NCI-H748 (cell line): ENCODE results near the gene VIM.
"Not testable (repeated sequence)": the region's sequence is repeated elsewhere in the genome, so short reads cannot be mapped to it uniquely, and the experiment has no call there.

ENCODE experiments used
- DNase-seq: peaks from one replicate; lab custom pipeline; 2025; ENCODE audit not compliant: unreplicated experiment; lab: John Stamatoyannopoulos, UW

VIM gene

DNA sequence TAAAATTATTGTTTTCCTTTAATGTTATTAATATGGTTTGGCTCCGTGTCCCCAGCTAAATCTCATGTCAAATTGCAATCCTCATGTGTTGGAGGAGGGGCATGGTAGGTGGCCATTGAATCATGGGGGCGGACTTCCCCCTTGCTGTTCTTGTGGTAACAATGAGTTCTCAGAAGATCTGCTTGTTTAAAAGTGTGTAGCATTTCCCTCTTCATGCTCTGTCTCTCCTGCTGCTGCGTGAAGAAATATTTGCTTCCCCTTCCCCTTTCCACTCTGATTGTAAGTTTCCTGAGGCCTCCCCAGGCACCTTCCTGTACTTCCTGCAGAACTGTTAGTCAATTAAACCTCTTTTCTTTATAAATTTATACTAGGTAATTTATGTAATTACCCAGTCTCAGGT, 27.5 kb downstream of the VIM start:
- no peak for DNase-seq

DNA sequence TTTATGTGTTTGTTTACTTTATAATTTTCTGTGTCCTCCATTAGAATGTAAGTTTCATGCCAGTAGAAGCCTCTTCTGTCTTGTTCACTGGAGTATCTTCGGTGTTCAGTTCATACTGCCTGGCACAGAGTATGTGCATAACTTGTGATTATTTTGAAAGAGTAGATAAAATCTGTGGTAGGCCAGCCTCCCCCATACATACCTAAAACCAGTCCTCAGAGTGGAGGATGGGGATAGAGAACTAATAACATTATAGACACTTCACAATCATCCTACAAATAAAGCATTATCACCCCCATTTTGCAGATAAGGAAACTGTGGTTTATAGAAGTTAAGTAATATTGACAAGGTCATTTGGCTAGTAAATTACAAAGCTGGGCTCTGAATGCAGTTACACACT, 28.0 kb downstream of the VIM start:
- no peak for DNase-seq

DNA sequence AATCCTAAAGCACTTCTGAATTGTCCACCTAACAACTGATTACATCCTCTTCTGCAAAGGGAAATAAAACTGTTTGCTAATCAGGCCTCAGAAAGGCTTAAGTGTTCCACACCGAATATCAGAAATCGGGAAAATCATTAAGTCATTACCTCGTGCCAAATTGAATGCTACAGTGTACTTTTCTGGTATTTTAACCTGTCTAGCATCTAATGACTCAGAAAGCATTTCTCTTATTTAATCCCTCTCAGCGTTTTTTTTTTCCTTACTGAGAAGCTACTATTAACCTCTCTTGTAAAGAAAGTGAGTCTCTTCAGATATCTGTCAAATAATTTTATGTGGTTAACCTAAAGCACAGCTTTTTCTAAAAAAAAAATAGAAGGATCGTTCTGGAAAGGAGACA, 28.6 kb downstream of the VIM start:
- no peak for DNase-seq

DNA sequence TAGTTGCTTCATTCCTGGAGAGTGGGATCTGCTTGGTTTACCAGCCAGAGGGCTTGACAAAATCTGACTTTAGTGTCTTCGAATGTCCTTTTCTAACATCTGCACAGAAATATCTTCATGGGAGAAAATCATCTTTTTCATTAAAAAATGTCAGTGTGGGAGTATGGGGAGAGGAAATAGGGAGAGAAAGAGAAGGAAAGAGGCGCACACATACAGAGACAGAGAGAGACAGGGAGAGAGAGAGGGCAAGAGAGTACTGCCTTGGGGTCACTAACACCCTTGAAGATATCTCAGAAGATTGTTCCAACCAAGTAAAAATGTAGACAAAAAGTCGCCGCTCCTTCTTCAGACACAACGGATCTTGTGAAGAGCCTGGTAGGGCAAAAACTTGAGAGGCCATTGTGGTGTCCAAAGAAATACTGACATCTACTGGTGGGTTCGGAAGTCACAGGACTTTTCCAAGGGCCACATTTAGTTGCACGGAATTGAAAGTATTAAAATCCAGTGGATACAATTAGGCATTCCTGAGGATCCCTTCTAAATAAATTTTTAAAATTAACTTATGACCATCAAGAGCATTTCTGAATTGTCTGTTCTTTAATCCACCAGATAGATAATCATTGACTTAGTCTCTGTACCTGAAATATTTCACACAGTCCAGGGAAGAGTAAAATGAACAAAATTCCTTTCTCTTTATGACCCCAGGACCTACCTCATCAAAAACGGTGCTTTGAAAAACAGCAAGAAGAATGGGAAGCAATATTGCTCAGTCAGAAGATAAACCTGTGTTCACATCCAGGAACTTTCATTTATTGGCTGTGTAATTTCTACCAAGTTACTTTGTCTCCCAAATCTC, 29.7 kb downstream of the VIM start:
- peak; percentile 49 for DNase-seq

DNA sequence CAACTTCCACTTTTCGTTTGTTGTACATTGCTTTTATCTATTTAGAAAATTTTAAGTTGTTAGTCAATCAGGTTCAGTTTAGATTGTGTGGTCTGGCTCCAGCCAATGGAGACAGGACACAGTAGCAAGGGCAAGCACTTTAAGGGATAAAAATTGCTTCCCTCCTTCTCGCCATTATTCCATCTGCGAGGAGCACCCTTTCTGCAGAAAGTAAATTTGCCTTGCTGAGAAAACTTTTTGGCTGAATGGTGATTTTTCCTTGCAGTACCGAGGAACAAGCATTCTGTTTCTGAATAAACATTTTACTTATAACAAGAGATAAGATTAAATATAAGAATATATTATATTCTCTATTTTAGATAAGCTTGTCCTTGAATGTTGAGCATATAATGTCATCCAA, 34.5 kb downstream of the VIM start:
- DNase-seq = no peak

DNA sequence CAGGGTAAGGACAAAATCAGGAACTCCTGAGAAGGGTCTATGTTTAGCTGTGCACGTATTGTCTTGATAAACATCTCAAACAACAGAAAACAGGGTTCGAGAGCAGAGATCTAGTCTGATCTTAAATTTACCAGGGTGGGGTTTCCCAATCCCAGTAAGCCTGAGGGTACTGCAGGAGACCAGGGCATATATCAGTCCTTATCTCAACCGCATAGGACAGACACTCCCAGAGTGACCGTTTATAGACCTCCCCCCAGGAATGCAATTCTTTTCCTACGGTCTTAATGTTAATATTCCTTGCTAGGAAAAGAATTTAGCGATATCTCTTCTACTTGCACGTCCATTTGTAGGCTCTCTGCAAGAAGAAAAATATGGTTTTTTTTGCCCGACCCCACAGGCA, 35.5 kb downstream of the VIM start:
- DNase-seq = no peak

DNA sequence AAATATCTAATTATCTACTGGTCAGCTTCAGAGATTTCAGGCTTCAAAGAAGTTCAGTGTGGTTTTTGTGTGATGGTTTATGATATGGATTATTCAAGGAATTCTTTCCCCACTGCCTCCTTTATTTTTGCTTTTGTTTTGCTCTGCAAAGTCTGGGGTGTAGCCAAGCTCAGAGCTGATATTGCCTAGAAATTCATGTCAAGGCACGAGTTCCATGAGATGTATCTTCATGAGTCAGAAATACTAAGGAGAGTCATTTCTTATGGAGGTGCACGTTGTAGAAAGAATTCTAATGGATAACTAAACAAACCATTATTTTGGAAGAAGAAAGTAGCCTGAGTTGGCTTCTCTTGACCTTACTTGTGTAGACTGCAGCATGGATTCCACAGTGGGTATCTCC, 37.4 kb downstream of the VIM start:
- no peak for DNase-seq

DNA sequence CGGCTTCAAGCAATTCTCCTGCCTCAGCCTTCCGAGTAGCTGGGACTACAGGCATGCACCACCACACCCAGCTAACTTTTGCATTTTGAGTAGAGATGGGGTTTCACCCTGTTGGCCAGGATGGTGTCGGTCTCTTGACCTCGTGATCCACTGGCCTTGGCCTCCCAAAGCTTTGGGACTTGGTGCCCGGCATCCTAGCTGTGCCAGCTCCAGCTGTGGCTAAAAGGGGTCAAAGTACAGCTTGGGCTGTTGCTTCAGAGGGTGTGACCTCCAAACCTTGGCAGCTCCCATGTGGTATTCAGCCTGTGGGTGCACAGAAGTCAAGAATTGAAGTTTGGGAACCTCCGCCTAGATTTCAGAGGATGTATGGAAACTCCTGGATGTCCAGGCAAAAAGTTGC, 38.5 kb downstream of the VIM start:
- not testable (repeated sequence) for DNase-seq

DNA sequence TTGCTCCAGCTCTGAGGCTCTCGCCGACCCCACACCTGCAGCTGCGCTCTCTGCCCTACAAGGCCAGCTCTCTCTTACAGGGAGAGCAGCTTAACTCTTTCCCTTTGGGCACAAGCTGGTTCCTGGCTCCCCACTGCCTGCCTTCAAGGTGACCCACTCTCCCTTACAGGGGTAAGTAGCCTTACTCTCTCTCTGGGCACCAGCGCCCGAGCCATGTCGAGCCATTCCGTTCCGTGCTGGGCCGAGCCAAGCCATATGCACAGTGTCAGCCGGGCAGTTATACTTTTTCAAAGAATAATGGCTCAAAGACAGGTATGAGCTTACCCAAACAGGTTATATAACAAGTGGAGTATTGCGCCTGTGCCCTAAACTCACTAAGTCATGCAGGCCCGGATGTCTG, 44.6 kb downstream of the VIM start:
- no peak for DNase-seq

DNA sequence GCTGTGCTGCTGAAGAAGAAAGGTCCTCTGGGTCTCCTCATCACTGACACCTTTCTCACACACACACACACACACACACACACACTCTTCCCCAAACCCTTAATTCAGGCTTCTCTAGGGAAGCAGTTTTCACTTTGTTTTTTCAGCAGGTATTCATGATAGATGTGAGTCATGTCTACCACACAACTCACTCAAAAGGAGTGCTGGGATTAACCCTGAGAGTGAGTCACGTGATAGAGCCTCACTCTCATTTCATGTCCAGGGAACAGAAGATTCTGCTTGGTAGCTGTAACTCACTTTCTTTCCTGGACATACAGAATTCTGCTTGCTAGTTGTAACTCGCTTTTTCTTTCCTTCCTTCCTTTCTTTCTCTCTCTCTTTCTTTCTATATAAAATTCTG, 45.4 kb downstream of the VIM start:
- DNase-seq = no peak

DNA sequence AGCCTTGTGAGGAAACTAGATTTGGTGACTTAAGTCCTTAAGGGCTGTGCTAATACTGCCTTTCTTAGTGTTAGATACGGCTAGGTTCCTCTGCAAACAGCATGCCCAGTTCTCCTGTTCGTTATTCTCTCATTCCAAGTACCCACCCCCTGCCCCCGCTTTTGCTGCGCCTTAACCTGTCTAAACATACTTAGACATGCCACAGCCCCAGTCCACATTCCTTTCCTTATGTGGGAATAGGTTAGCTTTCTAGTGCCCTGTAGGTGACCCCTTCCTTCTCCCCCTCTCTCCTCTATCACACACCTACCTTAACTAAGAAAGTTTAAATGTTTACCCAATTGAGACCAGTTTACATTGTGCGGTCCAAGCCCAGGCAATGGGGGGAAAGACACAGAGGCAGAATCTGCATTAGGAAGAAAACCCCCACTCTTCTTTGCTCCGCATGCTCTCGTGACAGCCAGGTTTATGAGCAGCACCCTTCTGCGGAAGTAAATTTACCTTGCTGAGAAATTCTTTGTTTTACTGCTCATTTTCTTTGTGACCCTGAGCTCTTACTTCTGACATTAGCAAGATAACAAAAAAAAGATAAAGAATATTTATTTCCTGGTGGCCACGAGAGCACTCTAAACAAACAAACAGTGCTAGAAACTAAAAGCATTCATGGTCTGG, 48.8 kb downstream of the VIM start:
- no peak for DNase-seq

DNA sequence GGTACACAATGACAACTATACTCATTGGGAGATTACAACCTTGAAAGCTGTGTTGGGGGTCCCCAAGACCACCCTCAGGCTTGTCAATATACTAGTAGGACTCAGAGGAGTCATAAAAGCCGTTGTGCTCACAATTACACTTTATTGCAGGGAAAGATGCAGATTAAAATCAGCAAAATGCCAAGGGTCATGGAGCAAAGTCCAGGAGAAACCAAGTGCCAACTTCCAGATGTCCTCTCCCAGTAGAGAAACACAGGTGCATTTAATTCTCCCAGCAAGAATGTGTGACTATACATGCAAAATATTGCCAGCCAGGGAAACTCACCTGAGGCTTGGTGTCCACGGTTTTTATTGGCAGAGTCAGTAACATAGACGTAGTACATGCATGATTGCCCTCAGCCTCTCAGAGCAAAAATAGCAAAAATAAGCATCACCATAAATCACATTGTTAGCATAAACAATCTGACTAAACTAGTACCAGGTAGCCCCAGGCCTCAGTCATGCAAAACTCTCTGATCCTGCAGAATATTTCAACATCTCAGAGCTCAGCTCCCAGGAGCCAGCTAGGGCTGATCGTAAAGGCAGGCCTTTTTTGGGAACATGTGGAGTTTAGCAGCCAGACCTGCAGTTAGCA, 50.7 kb downstream of the VIM start:
- no peak for DNase-seq

DNA sequence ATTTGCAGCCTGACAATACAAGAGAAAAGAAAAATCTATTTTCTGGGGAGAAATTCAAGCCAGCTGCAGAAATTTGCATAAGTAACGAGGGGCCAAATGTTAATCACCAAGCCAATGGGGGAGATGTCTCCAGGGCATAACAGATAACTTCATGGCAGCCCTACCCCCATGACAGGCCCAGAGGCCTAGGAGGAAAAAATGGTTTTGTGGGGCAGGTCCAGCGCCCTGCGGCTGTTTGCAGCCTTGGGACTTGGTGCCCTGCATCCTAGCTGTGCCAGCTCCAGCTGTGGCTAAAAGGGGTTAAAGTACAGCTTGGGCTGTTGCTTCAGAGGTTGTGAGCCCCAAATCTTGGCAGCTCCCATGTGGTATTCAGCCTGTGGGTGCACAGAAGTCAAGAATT, 54.3 kb downstream of the VIM start:
- no peak for DNase-seq

DNA sequence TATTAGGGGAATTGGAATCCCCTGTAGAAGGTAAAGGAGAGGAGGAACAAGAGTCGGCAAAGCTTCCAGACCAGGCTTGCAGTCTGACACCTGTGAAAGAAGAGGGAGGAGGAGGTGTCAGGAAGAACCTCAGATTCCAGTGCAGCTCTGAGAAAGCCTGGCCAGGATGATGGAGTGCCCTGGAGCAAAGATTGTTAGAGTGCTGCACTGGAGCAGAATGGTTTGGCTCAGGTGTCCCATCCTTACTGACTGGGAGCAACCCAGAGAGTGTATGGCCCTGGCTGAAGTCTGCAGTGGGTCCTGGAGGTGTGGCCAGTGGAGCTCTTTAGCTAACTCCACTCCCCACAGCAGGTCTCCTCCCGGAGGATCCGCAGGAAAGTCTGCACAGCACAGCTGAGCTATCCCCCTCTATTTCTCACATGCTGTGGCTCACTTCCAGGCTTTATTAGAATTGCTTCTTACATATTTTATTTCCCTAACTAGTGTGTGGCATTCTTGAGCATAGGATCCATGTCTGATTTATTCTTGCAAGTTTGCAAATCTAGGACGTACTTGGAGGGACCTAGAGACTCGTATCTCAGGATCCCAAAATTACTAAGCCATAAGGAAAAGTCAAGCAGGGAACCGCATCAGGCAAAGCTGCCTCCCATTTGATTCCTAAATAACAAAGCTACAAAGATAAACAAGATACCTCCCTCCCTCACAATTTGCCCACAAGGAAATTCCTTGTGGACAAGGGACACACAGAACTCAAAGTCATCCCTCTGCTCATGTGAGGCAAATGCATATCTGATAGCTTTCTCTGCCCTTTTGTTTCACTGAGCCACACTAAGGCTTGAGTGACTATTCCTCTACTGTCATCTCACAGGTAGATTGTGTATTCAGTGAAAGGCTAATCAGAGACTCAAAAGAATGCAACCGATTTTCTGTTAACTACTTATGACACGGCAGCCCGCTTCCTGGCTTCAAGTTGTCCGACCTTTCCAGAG, 58.8 kb downstream of the VIM start:
- DNase-seq = no peak
